ENCODE measurements around the gene CMTM1.
"Not testable (repeated sequence)": the region's sequence is repeated elsewhere in the genome, so short reads cannot be mapped to it uniquely, and the experiment has no call there.

The CMTM1 gene

GRCh38 chr16:66605979-66606751, 39.9 kb downstream of the CMTM1 start:
- TF ChIP-seq JUND (IDR thresholded peaks at IDR 0.05; ENCODE audit: low read depth): no peak
- DNase-seq (ENCODE audit: low read depth in 1 of 2, low spot score in 1 of 2): no peak
- in situ Hi-C loops (cut with HindIII; ENCODE audit: low pct_unique_long_range_greater_than_20kb, low sequenced_read_pairs): no loop called here

- in situ Hi-C loops (cut with HindIII; ENCODE audit: low pct_unique_long_range_greater_than_20kb, low sequenced_read_pairs): no loop called here
- TF ChIP-seq JUND (IDR thresholded peaks at IDR 0.05; ENCODE audit: low read depth): no peak
- DNase-seq (ENCODE audit: low read depth in 1 of 2, low spot score in 1 of 2): peak; percentile 87 to 91
These were observed 42.3 kb downstream of the CMTM1 start for GRCh38 chr16:66608241-66609138.

- TF ChIP-seq JUND (IDR thresholded peaks at IDR 0.05; ENCODE audit: low read depth): no peak
- no peak for DNase-seq (ENCODE audit: low read depth in 1 of 2, low spot score in 1 of 2)
- in situ Hi-C loops (cut with HindIII; ENCODE audit: low pct_unique_long_range_greater_than_20kb, low sequenced_read_pairs): no loop called here
These were observed 42.9 kb downstream of the CMTM1 start for GRCh38 chr16:66609139-66609510.

- in situ Hi-C loops (cut with HindIII; ENCODE audit: low pct_unique_long_range_greater_than_20kb, low sequenced_read_pairs): no loop called here
- TF ChIP-seq JUND (IDR thresholded peaks at IDR 0.05; ENCODE audit: low read depth): no peak
- DNase-seq (ENCODE audit: low read depth in 1 of 2, low spot score in 1 of 2): no peak
These were observed 44.0 kb downstream of the CMTM1 start for GRCh38 chr16:66610111-66610820.

- in situ Hi-C loops (cut with HindIII; ENCODE audit: low pct_unique_long_range_greater_than_20kb, low sequenced_read_pairs); DNase-seq (ENCODE audit: low read depth in 1 of 2, low spot score in 1 of 2): not testable (repeated sequence)
These were observed 45.7 kb downstream of the CMTM1 start for GRCh38 chr16:66611911-66612310.

- in situ Hi-C loops (cut with HindIII; ENCODE audit: low pct_unique_long_range_greater_than_20kb, low sequenced_read_pairs): no loop called here
- DNase-seq (ENCODE audit: low read depth in 1 of 2, low spot score in 1 of 2): no peak
- no peak for TF ChIP-seq JUND (IDR thresholded peaks at IDR 0.05; ENCODE audit: low read depth)
These were observed 46.2 kb downstream of the CMTM1 start for GRCh38 chr16:66612422-66612821.

GRCh38 chr16:66614161-66614802, 48.0 kb downstream of the CMTM1 start:
- no peak for TF ChIP-seq JUND (IDR thresholded peaks at IDR 0.05; ENCODE audit: low read depth)
- in situ Hi-C loops (cut with HindIII; ENCODE audit: low pct_unique_long_range_greater_than_20kb, low sequenced_read_pairs): no loop called here
- no peak for DNase-seq (ENCODE audit: low read depth in 1 of 2, low spot score in 1 of 2)

GRCh38 chr16:66616169-66616568, 49.9 kb downstream of the CMTM1 start:
- no peak for DNase-seq (ENCODE audit: low read depth in 1 of 2, low spot score in 1 of 2)
- TF ChIP-seq JUND (IDR thresholded peaks at IDR 0.05; ENCODE audit: low read depth): no peak
- in situ Hi-C loops (cut with HindIII; ENCODE audit: low pct_unique_long_range_greater_than_20kb, low sequenced_read_pairs): no loop called here

- in situ Hi-C loops (cut with HindIII; ENCODE audit: low pct_unique_long_range_greater_than_20kb, low sequenced_read_pairs): no loop called here
- TF ChIP-seq JUND (IDR thresholded peaks at IDR 0.05; ENCODE audit: low read depth): no peak
- no peak for DNase-seq (ENCODE audit: low read depth in 1 of 2, low spot score in 1 of 2)
These were observed 50.4 kb downstream of the CMTM1 start for GRCh38 chr16:66616592-66616991.

- DNase-seq (ENCODE audit: low read depth in 1 of 2, low spot score in 1 of 2): no peak
- in situ Hi-C loops (cut with HindIII; ENCODE audit: low pct_unique_long_range_greater_than_20kb, low sequenced_read_pairs): no loop called here
- no peak for TF ChIP-seq JUND (IDR thresholded peaks at IDR 0.05; ENCODE audit: low read depth)
These were observed 50.8 kb downstream of the CMTM1 start for GRCh38 chr16:66617010-66617434.

GRCh38 chr16:66617728-66618127, 51.5 kb downstream of the CMTM1 start:
- DNase-seq (ENCODE audit: low read depth in 1 of 2, low spot score in 1 of 2): peak in 1 of 2 experiments; percentile 47
- in situ Hi-C loops (cut with HindIII; ENCODE audit: low pct_unique_long_range_greater_than_20kb, low sequenced_read_pairs): no loop called here
- no peak for TF ChIP-seq JUND (IDR thresholded peaks at IDR 0.05; ENCODE audit: low read depth)
